Stimulated activated CD8-positive, alpha-beta memory T cell treated with anti-CD3 and anti-CD28 coated beads, Interleukin-15, amount 100 ng/mL, for 24 hours (primary cell): ENCODE results near the gene SEMA6A.

ENCODE experiments used
- DNase-seq: peaks from one replicate; pipeline ENCODE4 v3.0.0-alpha.2; 2020; ENCODE audit warnings: low read depth

SEMA6A gene

GRCh38 chr5:116459301-116459700, 115.3 kb downstream of the SEMA6A start:
- no peak for DNase-seq

GRCh38 chr5:116457062-116457461, 117.6 kb downstream of the SEMA6A start:
- DNase-seq, result no peak

DNA sequence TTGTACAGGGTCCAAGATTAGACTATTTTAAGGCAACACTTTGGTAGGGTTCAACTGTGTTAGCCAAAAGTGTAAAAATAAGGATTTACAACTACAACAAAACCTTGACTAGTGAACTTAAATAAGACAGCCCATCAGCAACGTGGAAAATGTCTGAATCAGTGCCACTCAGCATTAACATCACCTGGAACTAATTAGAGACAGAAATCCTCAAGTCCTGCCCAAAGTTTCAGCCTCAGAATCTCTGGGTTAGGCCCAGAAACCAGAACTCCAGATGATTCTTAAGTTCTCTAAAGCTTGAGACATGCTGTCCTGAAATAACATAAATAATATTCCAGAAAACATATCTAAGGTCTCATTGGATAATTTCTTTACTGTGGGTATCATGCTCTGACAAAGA, 118.6 kb downstream of the SEMA6A start:
- no peak for DNase-seq

DNA sequence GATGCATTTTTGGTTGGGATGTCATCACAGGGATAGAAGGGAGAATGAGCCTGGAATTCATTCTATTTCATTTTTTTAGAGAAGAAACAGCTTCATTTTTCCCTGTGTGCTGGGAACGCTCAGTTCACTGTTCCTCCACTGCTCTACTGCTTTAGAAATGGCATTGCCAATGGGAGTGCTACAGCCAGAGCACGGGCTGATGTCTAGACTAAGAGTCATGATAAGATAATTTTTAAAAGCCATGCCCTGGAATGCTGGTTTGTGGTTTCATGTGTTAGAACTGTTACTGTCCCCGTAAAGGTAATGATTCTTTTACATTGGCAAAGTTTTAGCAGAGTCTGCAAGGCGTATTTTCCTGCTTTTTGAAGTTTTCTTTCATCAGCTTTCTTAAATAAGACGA, 119.6 kb downstream of the SEMA6A start:
- DNase-seq, result no peak

DNA sequence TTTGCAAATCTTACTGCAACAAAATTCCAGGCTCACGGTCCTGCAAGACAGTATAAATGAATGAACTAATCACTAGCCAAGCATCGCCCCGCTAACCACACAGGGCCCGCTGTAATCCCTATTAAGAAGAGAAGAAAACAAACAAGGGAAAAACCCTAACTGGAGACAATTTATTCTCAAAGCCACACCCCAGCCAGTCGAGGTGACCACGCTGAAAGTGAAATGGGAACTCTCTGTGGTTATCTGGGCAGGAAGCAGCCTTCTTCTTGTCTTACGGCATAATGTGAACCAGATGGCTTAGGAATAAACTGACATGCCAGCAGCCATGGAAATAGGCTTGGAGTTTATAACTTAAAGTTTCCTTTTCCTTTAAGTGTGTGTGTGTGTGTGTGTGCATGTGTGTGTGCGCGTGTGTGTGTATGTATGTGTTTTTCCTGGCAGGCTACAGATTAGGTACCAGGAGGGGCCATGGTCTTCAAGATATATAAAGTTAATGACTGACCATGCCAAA, 120.2 kb downstream of the SEMA6A start:
- DNase-seq, result no peak

DNA sequence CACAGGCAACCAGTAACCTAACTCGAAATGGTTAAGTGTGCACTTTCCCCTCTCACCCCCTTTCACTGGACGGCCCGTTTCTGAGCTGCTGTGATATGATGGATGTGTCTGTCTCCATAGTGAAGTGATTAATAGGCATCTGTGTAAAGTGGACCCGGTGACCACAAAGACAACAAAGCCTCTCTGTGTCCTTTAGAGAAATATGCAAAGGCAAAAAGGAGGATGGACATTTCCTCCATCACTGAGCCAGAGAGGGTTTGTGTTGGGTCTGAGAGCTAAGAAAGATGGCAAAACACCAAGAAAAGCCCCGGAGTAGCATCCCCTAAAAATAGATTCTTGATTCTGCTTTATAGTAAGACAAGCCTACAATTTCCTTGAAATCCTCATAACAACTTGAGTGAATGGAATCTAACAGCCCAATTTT, 120.6 kb downstream of the SEMA6A start:
- DNase-seq, result no peak

- DNase-seq, result no peak
Observed at GRCh38 chr5:116452774-116453368, 121.8 kb downstream of the SEMA6A start.

DNA sequence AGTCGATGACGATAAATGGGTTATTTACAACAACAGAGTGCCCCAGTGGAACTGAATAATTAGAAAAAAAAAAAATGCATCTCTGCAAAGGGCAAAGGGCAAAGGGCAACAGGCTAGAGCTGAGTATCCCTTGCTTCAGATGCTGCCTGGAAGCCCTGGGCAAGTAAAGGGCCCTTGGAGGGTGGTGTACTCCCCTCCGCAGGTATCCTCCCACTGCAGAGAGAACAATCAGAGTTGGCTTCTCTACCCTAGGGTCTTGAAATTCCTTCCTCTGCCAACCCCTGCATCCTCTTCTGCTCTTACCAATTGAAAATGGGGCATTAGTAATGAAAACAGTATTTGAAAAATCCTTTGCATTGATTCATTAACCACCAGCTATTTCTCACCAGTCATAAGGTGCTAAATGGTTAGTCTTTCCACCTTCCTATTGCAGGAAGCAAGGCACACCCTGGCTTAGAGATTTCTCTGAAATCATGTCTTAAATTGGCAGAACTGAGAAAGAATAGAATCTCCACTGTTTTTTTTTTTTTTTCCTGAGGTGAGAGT, 122.6 kb downstream of the SEMA6A start:
- DNase-seq, result no peak

DNA sequence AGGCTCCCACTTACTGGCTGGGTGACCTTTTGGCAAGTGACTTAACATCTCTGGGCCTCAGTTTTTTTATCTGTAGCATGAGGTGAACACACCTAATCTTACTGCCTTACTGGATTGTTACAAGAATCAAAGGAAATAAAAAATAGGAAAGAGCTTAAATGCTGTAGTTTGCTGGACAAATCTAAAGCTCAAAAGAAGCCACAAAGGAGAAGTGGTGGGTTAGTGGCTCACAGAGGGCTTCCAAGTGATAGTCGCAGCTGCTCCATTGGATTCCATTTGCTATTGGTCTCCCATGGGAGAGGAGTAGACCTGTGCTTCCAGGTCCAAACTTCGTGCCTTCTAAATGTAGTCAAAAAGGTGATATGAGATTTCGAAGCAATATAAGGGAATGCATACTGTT, 123.6 kb downstream of the SEMA6A start:
- no peak for DNase-seq

DNA sequence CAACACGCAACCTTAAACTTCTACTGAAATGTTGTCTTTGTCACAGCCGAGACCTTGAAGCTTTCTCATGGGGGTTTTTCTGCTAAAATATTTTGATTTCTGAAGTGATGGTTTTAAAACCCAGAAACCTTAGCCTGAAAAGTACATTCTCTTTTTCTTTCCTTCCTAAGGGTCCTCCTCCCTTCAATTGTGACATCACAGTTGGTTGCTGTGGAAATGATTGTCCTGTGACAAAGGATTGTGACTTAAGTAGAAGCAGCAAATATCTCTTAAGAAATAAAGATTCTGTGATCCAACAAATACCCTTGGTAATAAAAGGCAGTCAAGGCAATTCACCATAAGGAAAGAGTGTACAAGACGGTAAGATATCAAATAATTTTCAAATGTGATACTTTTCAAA, 125.2 kb downstream of the SEMA6A start:
- DNase-seq, result no peak

- DNase-seq, result no peak
Observed at GRCh38 chr5:116448870-116449427, 125.7 kb downstream of the SEMA6A start.

DNA sequence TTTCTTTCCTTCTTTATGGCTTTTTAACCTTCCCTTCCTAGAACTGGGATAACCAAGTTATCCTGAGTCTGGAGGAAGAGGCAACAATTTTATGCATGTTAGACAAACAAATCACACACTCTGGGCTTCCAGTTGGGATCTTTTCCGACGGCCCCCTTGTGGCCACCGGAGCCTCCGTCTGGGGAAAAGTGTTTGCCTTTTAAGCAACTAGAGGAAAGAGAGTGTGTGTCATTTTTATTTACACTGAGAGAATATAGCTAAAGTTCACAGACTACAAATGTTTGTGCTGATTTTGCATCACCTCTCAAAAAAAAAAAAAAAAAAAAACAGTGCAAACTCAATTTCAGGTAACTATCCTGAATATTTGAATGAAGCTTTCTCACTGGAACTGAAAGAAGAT, 126.2 kb downstream of the SEMA6A start:
- DNase-seq, result no peak

DNA sequence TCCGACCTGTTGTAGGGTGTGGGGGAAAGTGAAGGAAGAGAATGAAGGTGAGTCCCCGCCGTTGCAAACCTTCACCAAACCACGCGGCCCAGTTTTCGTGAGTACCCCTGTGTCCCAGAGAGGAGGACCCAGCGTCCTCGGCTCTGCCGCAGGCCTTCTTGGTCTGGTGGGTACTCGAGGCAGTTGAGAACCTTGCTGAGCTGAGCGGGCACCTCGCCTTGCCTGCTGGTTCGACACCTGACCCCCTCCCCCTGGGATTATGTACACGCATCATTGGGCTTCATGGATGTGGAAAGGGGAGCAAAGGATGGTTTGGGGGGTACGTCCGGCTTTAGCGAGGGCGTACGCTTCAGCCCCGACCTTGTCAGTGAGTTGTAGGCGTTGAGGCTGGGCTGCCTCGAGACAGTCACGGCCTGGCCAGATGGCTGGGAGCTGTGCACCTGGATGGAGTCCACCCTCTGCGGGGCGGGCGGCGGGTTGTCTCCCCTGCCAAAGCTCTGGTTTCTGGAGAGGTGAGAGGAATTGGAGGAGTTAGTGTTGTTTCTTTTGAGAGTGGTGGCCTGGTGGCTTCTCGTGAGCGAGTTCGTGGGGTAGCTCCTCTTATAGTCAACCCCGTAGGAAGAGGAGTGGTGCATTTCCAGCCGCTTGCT, 128.1 kb downstream of the SEMA6A start:
- no peak for DNase-seq

DNA sequence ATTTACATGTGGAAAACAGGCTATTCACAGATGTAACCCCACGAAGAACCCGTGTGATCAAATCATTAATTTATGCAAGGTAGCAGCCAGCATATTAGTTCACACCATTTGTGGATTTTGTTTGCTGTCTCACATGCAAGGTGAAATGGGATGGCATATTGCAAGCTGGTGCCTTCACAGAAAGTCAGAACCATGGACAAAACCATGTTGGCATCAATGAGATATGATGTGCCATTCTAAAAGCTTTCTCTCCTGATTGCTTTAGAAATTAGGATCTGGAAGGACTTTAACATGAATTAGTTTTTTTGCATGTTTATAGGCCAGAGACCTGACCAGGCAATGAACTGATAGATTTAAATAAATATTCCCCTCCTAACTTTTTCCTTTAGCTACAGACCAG, 129.3 kb downstream of the SEMA6A start:
- DNase-seq, result no peak

DNA sequence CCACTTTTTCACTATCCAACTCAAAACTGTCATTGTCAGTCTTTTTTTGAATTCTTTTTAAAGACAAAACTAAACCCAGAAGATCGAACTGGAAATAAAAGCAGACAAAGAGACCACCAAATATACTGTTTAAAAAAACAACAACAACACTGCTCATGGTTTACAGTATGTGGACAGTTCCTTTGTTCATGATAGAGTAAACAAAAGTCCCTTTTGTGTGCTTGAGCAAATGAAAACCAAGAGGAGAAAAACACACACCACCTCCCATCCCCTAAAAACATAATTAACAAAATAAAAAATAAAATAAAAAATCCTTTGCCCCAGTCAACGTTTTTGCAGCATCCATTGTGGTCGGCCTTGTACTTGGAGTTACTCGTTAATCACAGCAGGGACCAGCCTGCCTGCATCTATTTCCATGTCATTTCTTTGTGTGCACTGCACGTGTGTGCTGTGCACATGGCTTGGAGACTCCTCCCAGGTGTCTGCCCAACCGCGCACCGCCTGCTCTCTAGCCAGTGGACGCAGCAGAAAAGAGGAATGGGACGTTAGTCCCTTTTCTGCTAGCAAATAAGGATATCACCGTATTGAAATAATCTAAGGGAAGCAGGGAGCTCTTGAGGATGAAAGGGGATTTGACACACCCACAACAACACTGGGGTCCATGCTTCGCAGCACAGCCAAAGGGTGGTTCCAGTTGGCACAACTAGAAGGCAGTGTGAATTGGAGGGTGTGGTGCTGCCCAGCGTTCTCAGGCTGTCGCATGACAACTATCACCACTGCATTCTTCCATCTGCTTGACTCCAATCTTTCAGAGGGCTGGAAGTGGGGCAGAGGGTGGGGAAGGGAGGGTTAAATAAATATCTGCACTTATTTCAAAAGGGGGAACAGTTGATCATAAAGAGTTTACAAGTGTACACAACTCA, 130.0 kb downstream of the SEMA6A start:
- DNase-seq, result no peak

DNA sequence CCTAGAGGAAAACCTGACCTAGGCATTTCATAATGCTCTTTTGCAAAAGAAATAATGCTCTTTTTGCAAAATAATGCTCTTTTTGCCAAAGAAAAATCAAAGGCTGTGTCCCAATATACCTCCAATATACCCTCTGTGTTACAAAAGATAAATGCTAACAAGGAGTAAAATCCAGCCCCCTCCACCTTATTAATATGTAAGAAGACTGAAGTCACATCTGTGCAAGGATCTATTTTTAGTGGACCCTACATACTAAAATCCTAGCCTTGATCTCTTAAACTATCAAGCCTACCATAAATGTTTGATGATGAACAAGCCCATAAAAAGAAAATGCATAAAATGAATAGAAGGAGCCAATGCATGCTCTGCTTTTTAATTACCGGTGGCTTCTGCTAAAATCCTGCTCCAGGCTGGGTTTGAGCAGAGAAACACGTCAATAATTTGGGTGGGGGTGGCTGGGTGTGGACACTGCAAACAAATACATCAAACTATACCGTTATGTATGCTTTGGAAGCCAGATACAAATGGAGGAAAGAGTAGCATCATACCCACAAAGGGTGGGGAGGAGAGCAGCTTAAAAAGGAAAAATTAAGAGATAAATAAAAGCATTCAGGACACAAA, 131.6 kb downstream of the SEMA6A start:
- no peak for DNase-seq

DNA sequence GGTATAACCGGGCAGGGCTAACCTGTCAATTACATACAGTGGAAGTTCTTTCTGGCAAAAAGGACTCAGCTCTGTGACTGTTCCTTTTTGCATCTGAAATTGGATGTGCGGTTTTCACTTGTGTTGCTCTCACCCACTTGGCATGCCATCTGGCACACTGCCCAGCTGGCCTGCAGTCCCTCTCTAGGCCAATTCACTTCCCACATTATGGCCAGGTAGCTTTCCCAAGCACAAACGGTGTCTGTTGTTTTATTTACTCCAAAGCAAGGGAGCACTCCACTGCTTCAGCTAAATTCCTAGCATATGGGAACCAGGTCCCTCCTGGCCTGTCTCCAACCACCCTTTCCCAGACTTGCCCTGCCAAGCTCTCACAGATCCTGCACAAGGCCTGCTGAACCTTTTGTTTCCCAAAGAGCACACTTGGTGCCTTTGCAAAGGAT, 132.5 kb downstream of the SEMA6A start:
- DNase-seq, result no peak

DNA sequence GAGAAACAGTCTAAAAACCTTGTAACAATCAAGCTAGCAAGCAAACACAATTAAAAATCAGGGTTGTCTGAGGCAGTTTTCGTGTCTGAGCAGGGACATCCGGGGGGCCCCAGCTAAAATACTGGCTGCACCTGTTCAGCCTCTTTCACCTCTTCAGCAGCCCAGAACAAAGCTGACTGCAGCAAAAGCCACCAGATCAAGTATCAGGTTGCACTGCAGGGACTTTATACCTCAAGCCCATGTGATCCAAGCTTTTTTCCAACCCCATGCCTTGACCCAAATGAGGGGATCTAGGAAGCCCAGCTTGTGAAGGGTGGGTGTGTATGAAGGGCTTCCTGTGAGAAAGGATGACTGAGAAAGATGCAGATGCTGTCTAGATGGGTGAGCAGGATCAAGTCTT, 133.4 kb downstream of the SEMA6A start:
- DNase-seq, result no peak

DNA sequence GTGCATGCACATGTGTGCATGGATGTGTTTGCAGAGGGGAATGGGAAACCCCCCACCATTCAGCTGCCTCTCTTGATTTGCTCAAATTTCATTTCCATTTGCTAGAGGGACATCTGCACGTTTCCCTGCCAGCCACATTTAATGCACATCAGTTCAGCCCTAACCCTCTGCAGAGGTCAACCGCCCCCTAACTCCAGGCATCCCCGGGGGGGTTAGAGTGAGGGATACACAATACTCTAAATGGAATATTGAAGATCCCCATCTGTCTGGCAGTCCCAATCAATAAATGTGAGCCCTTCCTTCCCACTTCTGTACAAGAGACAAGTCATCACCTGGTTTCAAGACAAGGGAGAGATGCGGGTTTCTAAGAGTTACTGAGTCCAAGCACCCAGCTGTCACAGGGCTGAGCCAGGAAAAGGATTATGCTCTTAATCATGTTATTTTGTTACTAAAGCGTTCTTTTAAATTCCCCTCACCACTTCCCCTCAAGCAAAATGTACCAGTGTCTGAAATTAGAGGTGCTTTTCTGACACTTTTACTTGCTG, 134.1 kb downstream of the SEMA6A start:
- no peak for DNase-seq

DNA sequence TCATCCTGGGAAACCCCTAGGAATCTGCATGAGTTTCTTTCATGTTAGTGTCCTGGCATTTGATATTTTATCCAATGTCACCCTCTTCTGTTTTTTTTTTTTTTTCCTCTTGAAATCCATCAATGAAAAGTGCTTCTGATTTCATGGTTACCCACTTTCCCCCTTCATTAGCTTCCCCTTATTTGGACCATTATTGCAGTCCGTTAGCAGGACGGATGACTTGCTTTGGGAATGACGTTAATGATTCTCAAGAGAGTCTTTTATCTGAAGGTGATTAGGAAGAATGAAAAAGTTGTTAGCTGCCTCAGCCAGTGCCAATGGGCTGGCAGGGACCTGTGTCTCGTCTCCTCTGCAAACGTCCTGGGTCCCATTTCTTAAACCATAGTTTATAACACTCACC, 134.7 kb downstream of the SEMA6A start:
- no peak for DNase-seq

GRCh38 chr5:116438979-116439554, 135.6 kb downstream of the SEMA6A start:
- no peak for DNase-seq
